ENCODE measurements around the gene NADSYN1.

GRCh38 chr11:71519546-71519945, 66.5 kb downstream of the NADSYN1 start:
- no peak for TF ChIP-seq ZNF891 (CRISPR knock-in tag; IDR thresholded peaks at IDR 0.05)
- no peak for TF ChIP-seq CTCF (CRISPR knock-in tag; IDR thresholded peaks at IDR 0.05)
- TF ChIP-seq HDAC6 (IDR thresholded peaks at IDR 0.05; ENCODE audit: low read depth, low read length) = no peak
- TF ChIP-seq NR2F2 (IDR thresholded peaks at IDR 0.05; ENCODE audit: borderline replicate concordance, low read depth) = no peak
- no peak for TF ChIP-seq CHCHD3 (CRISPR knock-in tag; IDR thresholded peaks at IDR 0.05)
